BE2C (cell line): Measurements from ENCODE around the gene COL5A1.

ENCODE experiments used
- DNase-seq: peaks from one replicate; pipeline ENCODE4 v3.0.0-alpha.2; 2020
- H3K27me3 ChIP-seq: fragments of 250-450 bp; sonication (Bioruptor Pico); 2 replicates; pipeline ENCODE4 v1.5.1; 2020; ENCODE audit warnings: mild to moderate bottlenecking
- H3K36me3 ChIP-seq: fragments of 250-450 bp; sonication (Bioruptor Pico); 2 replicates; pipeline ENCODE4 v1.5.1; 2020; ENCODE audit warnings: mild to moderate bottlenecking
- H3K4me1 ChIP-seq: fragments of 250-450 bp; sonication (Bioruptor Pico); 2 replicates; pipeline ENCODE4 v1.5.1; 2020
- H3K4me3 ChIP-seq: 2 replicates; pipeline ENCODE4 v1.5.1; 2011; ENCODE audit warnings: low read depth, low read length
- H3K9me3 ChIP-seq: fragments of 250-450 bp; sonication (Bioruptor Pico); 2 replicates; pipeline ENCODE4 v1.5.1; 2020
- TF ChIP-seq, protein P1 (sequence below): IDR thresholded peaks from 2 replicates; pipeline ENCODE4 v1.5.1; 2012; ENCODE audit warnings: mild to moderate bottlenecking, low read depth, low read length

Gene COL5A1

DNA sequence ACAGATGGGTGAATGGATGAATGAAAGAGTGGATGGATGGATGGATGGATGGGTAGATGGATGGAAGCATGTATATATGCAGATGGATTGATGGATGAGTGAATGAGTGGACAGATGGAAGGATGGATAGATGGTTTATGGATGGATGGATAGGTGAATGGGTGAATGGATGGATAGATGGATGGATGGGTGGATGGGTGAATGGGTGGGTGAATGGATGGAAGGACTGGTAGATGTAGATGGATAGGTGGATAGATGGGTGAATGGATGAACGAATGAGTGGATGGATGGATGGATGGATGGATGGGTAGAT, 85.1 kb downstream of the COL5A1 start:
- H3K4me3 ChIP-seq = no peak overlapping the region
- H3K9me3 ChIP-seq = no peaks in the 10 kb centered on the region
- no peaks in the 10 kb centered on the region for H3K27me3 ChIP-seq
- peaks cover 5% of the 10 kb centered on the region; the same call in 1 of the 2 replicates for H3K4me1 ChIP-seq
- no peak for DNase-seq
- H3K36me3 ChIP-seq = no peaks in the 10 kb centered on the region
- TF ChIP-seq, protein P1, sequence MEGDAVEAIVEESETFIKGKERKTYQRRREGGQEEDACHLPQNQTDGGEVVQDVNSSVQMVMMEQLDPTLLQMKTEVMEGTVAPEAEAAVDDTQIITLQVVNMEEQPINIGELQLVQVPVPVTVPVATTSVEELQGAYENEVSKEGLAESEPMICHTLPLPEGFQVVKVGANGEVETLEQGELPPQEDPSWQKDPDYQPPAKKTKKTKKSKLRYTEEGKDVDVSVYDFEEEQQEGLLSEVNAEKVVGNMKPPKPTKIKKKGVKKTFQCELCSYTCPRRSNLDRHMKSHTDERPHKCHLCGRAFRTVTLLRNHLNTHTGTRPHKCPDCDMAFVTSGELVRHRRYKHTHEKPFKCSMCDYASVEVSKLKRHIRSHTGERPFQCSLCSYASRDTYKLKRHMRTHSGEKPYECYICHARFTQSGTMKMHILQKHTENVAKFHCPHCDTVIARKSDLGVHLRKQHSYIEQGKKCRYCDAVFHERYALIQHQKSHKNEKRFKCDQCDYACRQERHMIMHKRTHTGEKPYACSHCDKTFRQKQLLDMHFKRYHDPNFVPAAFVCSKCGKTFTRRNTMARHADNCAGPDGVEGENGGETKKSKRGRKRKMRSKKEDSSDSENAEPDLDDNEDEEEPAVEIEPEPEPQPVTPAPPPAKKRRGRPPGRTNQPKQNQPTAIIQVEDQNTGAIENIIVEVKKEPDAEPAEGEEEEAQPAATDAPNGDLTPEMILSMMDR = no peak

DNA sequence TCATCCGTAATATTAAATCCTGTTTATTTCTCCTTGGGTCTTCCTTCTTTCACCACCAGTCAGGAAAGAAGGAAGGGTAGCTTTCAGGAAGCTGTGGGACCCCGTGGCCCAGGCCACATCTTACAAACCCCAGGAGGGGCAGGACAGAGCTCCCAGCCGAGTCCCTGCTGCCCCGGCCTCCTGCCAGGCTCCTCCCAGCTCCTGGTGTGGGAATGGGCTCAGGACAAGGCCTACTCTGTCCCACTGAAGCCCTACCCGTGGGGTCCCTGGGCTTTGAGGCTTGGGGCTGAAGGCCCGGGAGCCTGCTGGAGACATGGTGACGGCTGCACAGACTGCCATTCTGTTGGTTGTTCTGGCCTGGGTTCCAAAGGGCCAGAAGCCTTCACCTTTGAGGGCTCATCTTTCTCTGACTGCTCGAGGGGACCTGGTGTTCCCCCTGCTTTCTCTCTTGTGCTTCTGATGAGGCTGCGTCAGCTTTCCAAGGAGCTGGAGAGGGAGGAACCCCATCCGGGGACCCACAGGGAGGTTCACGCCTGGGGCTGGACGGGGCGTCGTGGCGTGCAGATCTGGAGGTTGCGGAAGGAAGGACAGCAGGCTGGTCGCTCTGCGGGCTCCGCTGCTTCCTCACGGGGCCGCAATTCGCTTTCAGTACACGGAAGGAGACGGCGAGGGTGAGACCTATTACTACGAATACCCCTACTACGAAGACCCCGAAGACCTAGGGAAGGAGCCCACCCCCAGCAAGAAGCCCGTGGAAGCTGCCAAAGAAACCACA, 86.6 kb downstream of the COL5A1 start:
- H3K27me3 ChIP-seq = no peaks in the 10 kb centered on the region
- no peak for DNase-seq
- no peak overlapping the region for H3K4me3 ChIP-seq
- no peaks in the 10 kb centered on the region for H3K9me3 ChIP-seq
- H3K36me3 ChIP-seq = no peaks in the 10 kb centered on the region
- H3K4me1 ChIP-seq = peaks cover 5% of the 10 kb centered on the region; the same call in 1 of the 2 replicates
- TF ChIP-seq, protein P1 = no peak

DNA sequence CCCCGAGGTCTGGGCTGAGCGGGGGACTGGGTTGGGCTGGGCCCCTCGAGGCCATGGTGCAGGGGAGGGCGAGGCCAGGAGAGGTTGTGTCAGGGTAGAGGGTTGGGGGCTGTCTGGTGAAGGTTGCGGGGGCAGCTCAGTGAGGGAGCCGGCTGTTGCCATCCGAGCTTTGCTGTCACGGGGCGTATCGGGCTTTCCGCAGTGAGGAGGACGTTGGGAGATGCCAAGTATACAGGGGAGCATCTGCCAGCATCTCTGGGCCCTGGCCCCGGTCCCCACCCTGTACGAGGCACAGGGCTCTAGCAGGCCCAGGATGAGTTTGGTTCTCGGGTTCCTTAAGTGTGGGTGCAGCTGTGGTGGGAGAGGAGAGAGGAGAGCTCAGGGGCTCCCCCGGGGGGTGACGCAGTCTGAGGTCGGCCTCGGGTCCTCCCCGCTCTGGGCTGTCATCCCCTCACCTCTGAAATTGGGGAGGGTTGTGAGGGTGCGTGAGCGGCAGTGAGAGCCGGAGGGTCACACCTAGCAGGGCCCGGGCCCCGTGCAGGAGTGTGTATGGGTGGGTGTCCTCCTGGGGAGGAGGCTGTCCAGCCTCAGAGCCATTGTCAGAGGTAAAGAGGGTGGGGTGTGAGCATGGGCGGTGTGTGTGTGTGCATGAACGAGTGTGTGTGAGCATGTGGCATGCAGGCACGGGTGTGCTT, 87.3 kb downstream of the COL5A1 start:
- TF ChIP-seq, protein P1 = no peak
- H3K4me3 ChIP-seq = no peak overlapping the region
- no peaks in the 10 kb centered on the region for H3K36me3 ChIP-seq
- DNase-seq = no peak
- no peaks in the 10 kb centered on the region for H3K27me3 ChIP-seq
- H3K4me1 ChIP-seq = peaks cover 9% of the 10 kb centered on the region
- H3K9me3 ChIP-seq = no peaks in the 10 kb centered on the region

DNA sequence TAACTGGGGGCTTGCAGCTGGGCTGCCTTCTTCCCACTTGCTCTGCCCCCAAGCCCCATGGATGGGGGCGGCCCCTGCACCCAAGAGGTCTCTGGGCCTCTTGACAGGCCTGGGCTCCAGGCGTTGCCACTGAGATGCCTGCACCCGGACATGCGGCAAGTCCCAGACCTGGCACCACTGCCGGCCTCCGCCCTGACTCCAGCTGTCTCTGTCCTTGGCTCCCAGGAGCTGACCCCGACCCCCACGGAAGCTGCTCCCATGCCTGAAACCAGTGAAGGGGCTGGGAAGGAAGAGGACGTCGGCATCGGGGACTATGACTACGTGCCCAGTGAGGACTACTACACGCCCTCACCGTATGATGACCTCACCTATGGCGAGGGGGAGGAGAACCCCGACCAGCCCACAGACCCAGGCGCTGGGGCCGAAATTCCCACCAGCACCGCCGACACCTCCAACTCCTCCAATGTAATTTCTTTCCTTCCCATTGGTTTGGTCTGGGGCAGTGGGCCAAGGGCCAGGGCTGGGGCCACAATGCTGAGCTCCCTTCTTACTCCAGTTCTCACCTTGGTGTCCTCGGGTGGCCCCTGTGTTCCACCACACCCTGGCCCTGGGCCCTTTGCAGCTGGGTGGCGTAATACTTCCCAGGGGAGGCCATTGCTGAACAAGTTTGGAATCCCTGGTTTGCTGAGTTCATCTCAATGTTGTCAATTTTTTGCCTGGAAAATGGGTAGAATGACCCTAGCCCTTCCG, 88.6 kb downstream of the COL5A1 start:
- no peak for DNase-seq

DNA sequence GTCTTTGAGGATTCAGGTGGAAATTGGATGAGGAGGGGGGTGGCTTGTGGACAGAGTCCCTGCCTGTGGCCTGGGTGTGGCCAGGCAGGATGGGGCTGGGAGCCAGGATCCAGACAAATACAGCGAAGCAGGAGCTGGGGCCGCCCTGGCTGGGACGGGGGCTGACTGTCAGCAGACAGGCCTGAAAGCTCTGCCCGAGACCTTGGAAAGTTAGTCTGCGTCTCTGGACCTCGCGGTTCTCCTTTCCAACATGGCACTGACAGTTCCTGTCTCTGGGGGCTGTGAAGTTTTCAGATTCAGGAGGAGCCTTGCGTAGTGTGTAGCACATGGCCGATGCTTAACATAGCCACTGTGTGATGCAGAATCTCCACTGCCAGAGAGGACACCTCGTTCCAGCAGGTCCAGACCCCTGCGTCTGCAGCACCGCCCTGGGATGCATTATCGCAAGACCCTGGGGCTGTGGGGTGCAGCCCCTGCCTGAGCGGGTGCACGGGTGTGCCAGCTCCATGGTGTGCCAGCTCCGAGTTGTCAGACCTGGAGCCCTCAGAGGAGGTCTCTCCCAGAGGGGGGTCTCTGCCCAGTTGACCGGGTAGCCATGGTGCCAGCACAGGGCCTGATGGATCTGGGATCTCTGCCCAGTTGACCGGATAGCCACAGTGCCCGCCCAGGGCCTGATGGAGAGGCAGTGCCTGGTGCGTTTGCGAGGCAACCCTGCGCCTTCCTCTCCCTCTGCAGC, 89.3 kb downstream of the COL5A1 start:
- TF ChIP-seq, protein P1 = no peak
- Histone ChIP-seq H3K4me3 (no peak overlapping the region), H3K36me3 (no peaks in the 10 kb centered on the region), H3K27me3 (no peaks in the 10 kb centered on the region), H3K4me1 (peaks cover 17% of the 10 kb centered on the region), H3K9me3 (no peaks in the 10 kb centered on the region)
- no peak for DNase-seq

More for the DNA sequence above, 88.6 kb downstream of the COL5A1 start:
- Histone ChIP-seq H3K4me3 (no peak overlapping the region), H3K9me3 (no peaks in the 10 kb centered on the region), H3K4me1 (peaks cover 11% of the 10 kb centered on the region), H3K36me3 (no peaks in the 10 kb centered on the region), H3K27me3 (no peaks in the 10 kb centered on the region)
- TF ChIP-seq, protein P1 = no peak
